Parathyroid adenoma (tissue), 2 donors: ENCODE measurements around the gene PPP1R13B.

Source experiments
- H2AFZ ChIP-seq: fragments of 300-600 bp; sonication (generic); one replicate; pipeline ENCODE4 v1.7.0; 2017; ENCODE audit warnings: antibody characterized with exemption, mild to moderate bottlenecking
- H3K27ac ChIP-seq: fragments of 300-600 bp; sonication (generic); one replicate; pipeline ENCODE4 v1.7.0; 2017
- H3K27me3 ChIP-seq: fragments of 300-600 bp; sonication (generic); one replicate; pipeline ENCODE4 v1.7.0; 2017; ENCODE audit warnings: low read length; ENCODE audit not compliant: control insufficient read depth, insufficient read depth
- H3K36me3 ChIP-seq: fragments of 300-600 bp; sonication (generic); one replicate; pipeline ENCODE4 v1.7.0; 2017; ENCODE audit warnings: low read length; ENCODE audit not compliant: control insufficient read depth, insufficient read depth
- H3K4me1 ChIP-seq: fragments of 300-600 bp; sonication (generic); one replicate; pipeline ENCODE4 v1.7.0; 2017; ENCODE audit warnings: control low read depth
- H3K4me2 ChIP-seq: fragments of 300-600 bp; sonication (generic); one replicate; pipeline ENCODE4 v1.7.0; 2017; ENCODE audit warnings: low read length
- H3K4me3 ChIP-seq: fragments of 300-600 bp; sonication (generic); one replicate; pipeline ENCODE4 v1.7.0; 2017; ENCODE audit warnings: low read depth, low read length
- H3K79me2 ChIP-seq: fragments of 300-600 bp; sonication (generic); one replicate; pipeline ENCODE4 v1.7.0; 2017; ENCODE audit warnings: control low read depth
- H3K9ac ChIP-seq: fragments of 300-600 bp; sonication (generic); one replicate; pipeline ENCODE4 v1.7.0; 2017; ENCODE audit warnings: mild to moderate bottlenecking
- H3K9me3 ChIP-seq: fragments of 300-600 bp; sonication (generic); one replicate; pipeline ENCODE4 v1.7.0; 2017; ENCODE audit warnings: low read length; ENCODE audit not compliant: control insufficient read depth
- CTCF ChIP-seq: fragments of 300-600 bp; sonication (generic); IDR thresholded peaks from one replicate; pipeline ENCODE4 v1.7.0; 2017; ENCODE audit warnings: antibody characterized with exemption, mild to moderate bottlenecking
- donor health status: primary hyperparathyroidism.

The PPP1R13B gene

GRCh38 chr14:103697603-103698379 is 149.6 kb downstream of the PPP1R13B start:
- no peak overlapping the region for H2AFZ ChIP-seq
- H3K4me3 ChIP-seq: no peak overlapping the region
- peaks cover 23% of the 10 kb centered on the region for H3K79me2 ChIP-seq
- no peak overlapping the region for H3K9ac ChIP-seq
- H3K4me1 ChIP-seq: no peaks in the 10 kb centered on the region
- no peak overlapping the region for H3K27ac ChIP-seq
- H3K36me3 ChIP-seq: no peaks in the 10 kb centered on the region
- H3K27me3 ChIP-seq: no peaks in the 10 kb centered on the region
- H3K4me2 ChIP-seq: no peak overlapping the region
- no peak for TF ChIP-seq CTCF
- no peaks in the 10 kb centered on the region for H3K9me3 ChIP-seq

GRCh38 chr14:103697206-103697602 is 150.2 kb downstream of the PPP1R13B start:
- Histone ChIP-seq H3K36me3 (no peaks in the 10 kb centered on the region), H2AFZ (no peak overlapping the region), H3K9ac (no peak overlapping the region), H3K4me1 (no peaks in the 10 kb centered on the region), H3K27me3 (no peaks in the 10 kb centered on the region), H3K4me2 (no peak overlapping the region), H3K9me3 (no peaks in the 10 kb centered on the region), H3K27ac (no peak overlapping the region), H3K4me3 (no peak overlapping the region), H3K79me2 (peaks cover 23% of the 10 kb centered on the region)
- no peak for TF ChIP-seq CTCF

- Histone ChIP-seq H3K4me2 (no peak overlapping the region), H3K4me3 (no peak overlapping the region), H3K79me2 (peaks cover 29% of the 10 kb centered on the region), H3K27ac (no peak overlapping the region), H3K4me1 (no peaks in the 10 kb centered on the region), H3K27me3 (no peaks in the 10 kb centered on the region), H3K9ac (no peak overlapping the region), H3K36me3 (no peaks in the 10 kb centered on the region), H2AFZ (no peak overlapping the region), H3K9me3 (no peaks in the 10 kb centered on the region)
- TF ChIP-seq CTCF: no peak
Observed at GRCh38 chr14:103696466-103697071, 150.8 kb downstream of the PPP1R13B start.

- H3K79me2 ChIP-seq: peaks cover 30% of the 10 kb centered on the region
- H3K27me3 ChIP-seq: no peaks in the 10 kb centered on the region
- no peak overlapping the region for H3K9ac ChIP-seq
- H3K9me3 ChIP-seq: no peaks in the 10 kb centered on the region
- H3K4me2 ChIP-seq: no peak overlapping the region
- no peak overlapping the region for H3K4me3 ChIP-seq
- no peaks in the 10 kb centered on the region for H3K36me3 ChIP-seq
- no peak for TF ChIP-seq CTCF
- no peak overlapping the region for H2AFZ ChIP-seq
- no peaks in the 10 kb centered on the region for H3K4me1 ChIP-seq
- no peak overlapping the region for H3K27ac ChIP-seq
Observed at GRCh38 chr14:103696070-103696402, 151.3 kb downstream of the PPP1R13B start.
